Transverse colon (tissue), 4 donors: ENCODE data around the gene SCAMP1. TPM values are rescaled to one million over a fixed set of nuclear protein-coding genes. Genes with fewer than 3 reads are reported as not detected.

Experiments used
- DNase-seq: peaks from one replicate; pipeline ENCODE4 v3.0.0-alpha.2; 2019
- H3K27ac ChIP-seq, 4 donors: fragments of 200-600 bp; sonication (generic); 2 replicates each; pipeline ENCODE4 v1.5.1; 2016 to 2018; ENCODE audit warnings: inconsistent platforms in 4 of 4
- H3K27me3 ChIP-seq: fragments of 200-600 bp; sonication (generic); 2 replicates; pipeline ENCODE4 v1.5.1; 2017; ENCODE audit warnings: inconsistent platforms
- H3K36me3 ChIP-seq, 4 donors: fragments of 200-600 bp; sonication (generic); 2 replicates each; pipeline ENCODE4 v1.5.1; 2017 to 2019; ENCODE audit warnings: inconsistent platforms in 4 of 4
- H3K4me1 ChIP-seq, 4 donors: fragments of 200-600 bp; sonication (generic); 2 replicates each; pipeline ENCODE4 v1.5.1; 2017 to 2020; ENCODE audit warnings: inconsistent platforms in 4 of 4
- H3K4me3 ChIP-seq, 4 donors: fragments of 200-600 bp; sonication (generic); 1 replicate in 1 of 4; 2 replicates in 3 of 4; pipeline versions ENCODE4 v1.5.1 to v1.6.1; 2017 to 2019; ENCODE audit warnings: inconsistent platforms in 4 of 4
- H3K9me3 ChIP-seq, 2 donors: fragments of 200-600 bp; sonication (generic); 2 replicates each; pipeline ENCODE4 v1.5.1; 2017 to 2019; ENCODE audit warnings: inconsistent platforms in 2 of 2
- EP300 ChIP-seq: sonication (generic); formaldehyde crosslinking; IDR thresholded peaks from one replicate; pipeline ENCODE4 v1.6.1; 2017; ENCODE audit warnings: antibody characterized with exemption, low read depth
- POLR2A ChIP-seq: fragments of 450-650 bp; IDR thresholded peaks from one replicate; pipeline ENCODE4 v1.6.1; 2016; ENCODE audit warnings: antibody characterized with exemption, mild to moderate bottlenecking, moderate library complexity
- POLR2AphosphoS5 ChIP-seq, 3 donors: sonication (generic); formaldehyde crosslinking; IDR thresholded peaks; one replicate each; pipeline ENCODE4 v1.6.1; 2016; ENCODE audit warnings: antibody characterized with exemption in 3 of 3
- WGBS, 2 donors: methylation state at CpG; one replicate each; pipeline ENCODE4 v1.1.5; 2018; ENCODE audit warnings: low coverage in 1 of 2; 5-methylcytosine and 5-hydroxymethylcytosine counted together
- in situ Hi-C, 4 donors: fragments of 200-750 bp; cut with MboI; loops; one replicate each; pipeline versions ENCODE4 v1.15.0 to v1.15.1; 2017; ENCODE audit warnings: low sequenced_read_pairs in 3 of 4, low pct_ligation_motif_present in 1 of 4, low pct_unique_long_range_greater_than_20kb in 1 of 4
- intact Hi-C: fragments of 100-400 bp; cut with DNase I; formaldehyde crosslinking; loops from one replicate; pipeline ENCODE4 v1.15.1; 2023; ENCODE audit warnings: low total_unique reads
- total RNA-seq, 4 donors: library from RNA; depleted of rRNA; stranded (reverse); fragments of >200 nt; gene quantifications; one replicate each; pipeline ENCODE4 v1.1.0, GENCODE V29; 2016
- TF ChIP-seq, protein P1 (sequence below), 5 experiments: fragments of 200-600 bp in 3 of 5; fragments of 450-650 bp in 2 of 5; sonication (generic) in 3 of 5; IDR thresholded peaks; 1 replicate in 2 of 5; 2 replicates in 3 of 5; pipeline ENCODE4 v1.5.1; 2016 to 2017; ENCODE audit warnings: antibody characterized with exemption in 5 of 5, inconsistent platforms in 3 of 5, mild to moderate bottlenecking in 2 of 5, moderate library complexity in 1 of 5

The SCAMP1 gene
- total RNA-seq, 4 donors from 2014 or later, result 10.5 to 24.7 (median 21.8) TPM

DNA sequence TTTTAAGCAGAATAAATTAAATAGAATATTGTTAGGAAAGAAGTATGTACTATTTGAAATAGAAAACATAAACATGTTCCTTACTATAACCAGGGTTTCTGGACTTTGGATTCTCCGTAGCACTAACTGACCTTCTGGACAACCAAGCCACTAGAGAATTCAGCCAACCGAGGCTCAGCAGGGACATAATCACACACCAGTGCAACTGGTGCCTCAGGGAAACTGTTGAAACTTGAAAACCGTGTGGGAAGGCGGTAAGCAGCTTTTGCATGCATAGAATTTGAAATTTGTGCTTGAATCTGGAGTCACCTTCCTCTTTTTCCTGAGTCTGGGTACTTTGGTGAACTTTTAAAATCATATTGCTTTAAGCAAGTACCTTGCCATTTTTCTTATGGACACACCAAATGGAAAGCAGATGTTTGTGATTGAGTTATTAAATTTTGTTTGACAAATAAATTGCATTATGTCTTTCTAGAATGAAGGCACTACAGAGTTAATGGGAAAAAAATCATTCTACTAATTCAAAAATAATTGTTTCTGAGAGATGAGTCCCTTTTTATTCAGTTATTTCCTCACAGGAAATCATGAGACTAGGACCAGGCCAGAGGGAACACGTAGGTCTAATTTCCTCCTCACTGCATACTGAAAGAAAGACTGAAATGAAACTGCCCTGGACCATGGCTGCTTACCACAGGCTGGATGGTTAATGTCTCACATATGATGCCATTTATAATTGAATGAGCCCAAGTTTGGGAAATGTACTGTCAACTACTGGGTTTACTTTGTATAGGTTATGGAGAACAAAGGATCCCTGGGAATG, 20.6 kb upstream of the SCAMP1 start:
- H3K36me3 ChIP-seq, result no peaks in the 10 kb centered on the region
- H3K4me3 ChIP-seq, result no peak overlapping the region
- peaks cover 3 to 13% of the 10 kb centered on the region in 2 donors for H3K9me3 ChIP-seq
- DNase-seq, result no peak
- 84 to 87% methylated on average over 5 of the region's 5 CpGs for WGBS, 2 donors
- intact Hi-C loops (loop anchor here (1.0 kb wide), 1 partner anchor 14 kb away; no protein-coding TSS in a partner anchor), in situ Hi-C loops (loop anchor here in 1 of 4 donors (25.0 kb wide), 1 partner anchor 622 kb away; no protein-coding TSS in a partner anchor)
- TF ChIP-seq, protein P1, sequence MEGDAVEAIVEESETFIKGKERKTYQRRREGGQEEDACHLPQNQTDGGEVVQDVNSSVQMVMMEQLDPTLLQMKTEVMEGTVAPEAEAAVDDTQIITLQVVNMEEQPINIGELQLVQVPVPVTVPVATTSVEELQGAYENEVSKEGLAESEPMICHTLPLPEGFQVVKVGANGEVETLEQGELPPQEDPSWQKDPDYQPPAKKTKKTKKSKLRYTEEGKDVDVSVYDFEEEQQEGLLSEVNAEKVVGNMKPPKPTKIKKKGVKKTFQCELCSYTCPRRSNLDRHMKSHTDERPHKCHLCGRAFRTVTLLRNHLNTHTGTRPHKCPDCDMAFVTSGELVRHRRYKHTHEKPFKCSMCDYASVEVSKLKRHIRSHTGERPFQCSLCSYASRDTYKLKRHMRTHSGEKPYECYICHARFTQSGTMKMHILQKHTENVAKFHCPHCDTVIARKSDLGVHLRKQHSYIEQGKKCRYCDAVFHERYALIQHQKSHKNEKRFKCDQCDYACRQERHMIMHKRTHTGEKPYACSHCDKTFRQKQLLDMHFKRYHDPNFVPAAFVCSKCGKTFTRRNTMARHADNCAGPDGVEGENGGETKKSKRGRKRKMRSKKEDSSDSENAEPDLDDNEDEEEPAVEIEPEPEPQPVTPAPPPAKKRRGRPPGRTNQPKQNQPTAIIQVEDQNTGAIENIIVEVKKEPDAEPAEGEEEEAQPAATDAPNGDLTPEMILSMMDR (IDR thresholded peaks at IDR 0.05), result no peak
- TF ChIP-seq EP300 (no peak), POLR2AphosphoS5 (IDR thresholded peaks at IDR 0.05) (no peak), POLR2A (no peak)
- no peaks in the 10 kb centered on the region for H3K4me1 ChIP-seq
- H3K27ac ChIP-seq, result no peak overlapping the region
- no peaks in the 10 kb centered on the region for H3K27me3 ChIP-seq

DNA sequence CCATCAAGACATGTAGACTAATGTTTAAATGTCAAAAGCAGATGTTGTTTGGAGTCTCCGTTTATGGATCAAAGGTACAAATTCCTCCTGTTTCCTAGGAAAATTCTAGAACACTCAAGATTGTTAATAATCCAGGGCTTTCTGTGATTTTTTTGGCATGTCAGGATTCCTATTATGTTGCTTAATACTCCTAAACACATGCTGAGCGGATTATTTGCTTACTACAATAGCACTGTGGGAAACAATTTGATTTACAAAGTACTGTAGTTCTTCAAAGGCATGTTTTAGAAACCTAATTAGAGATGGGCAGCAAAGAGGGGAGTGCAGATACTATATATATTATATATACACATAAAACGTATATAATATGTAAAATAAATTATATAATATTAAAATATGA, 19.0 kb upstream of the SCAMP1 start:
- Histone ChIP-seq H3K4me1 (no peaks in the 10 kb centered on the region), H3K36me3 (no peaks in the 10 kb centered on the region), H3K27me3 (no peaks in the 10 kb centered on the region), H3K27ac (no peak overlapping the region), H3K4me3 (no peak overlapping the region), H3K9me3 (peaks cover 3 to 13% of the 10 kb centered on the region in 2 donors)
- no peak for DNase-seq
- intact Hi-C loops (no loop called here), in situ Hi-C loops (loop anchor here in 1 of 4 donors (25.0 kb wide), 1 partner anchor 621 kb away; no protein-coding TSS in a partner anchor)
- no peak for TF ChIP-seq POLR2A
- no peak for TF ChIP-seq POLR2AphosphoS5 (IDR thresholded peaks at IDR 0.05)
- no peak for TF ChIP-seq EP300
- TF ChIP-seq, protein P1 (IDR thresholded peaks at IDR 0.05), result no peak
- WGBS, 2 donors, result 63 to 67% methylated on average over 3 of the region's 3 CpGs

DNA sequence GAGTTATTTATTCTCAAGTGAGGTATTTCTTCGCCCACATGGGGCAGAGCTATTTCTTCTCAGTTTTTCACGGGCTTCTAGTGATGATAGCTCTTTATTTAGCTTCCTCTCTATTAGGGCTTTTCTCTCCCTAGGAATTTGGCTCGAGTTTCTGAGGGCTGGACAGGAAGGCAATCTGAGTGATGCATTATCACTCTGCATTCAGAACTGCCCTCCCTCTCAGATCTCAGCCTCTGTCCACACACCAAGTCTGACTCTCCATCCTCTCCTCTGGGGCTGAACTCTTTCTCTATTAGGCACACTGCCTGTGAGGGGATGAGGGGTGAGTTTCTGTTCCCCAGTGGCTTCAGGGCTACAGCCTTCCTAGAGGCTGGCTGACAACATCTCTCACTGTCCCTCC, 14.9 kb upstream of the SCAMP1 start:
- in situ Hi-C loops, result loop anchor here in 1 of 4 donors (25.0 kb wide), 1 partner anchor 617 kb away; no protein-coding TSS in a partner anchor
- Histone ChIP-seq H3K27ac (no peak overlapping the region), H3K27me3 (no peaks in the 10 kb centered on the region), H3K4me3 (no peak overlapping the region), H3K4me1 (no peaks in the 10 kb centered on the region), H3K36me3 (no peaks in the 10 kb centered on the region), H3K9me3 (no peaks in the 10 kb centered on the region)
- 40 to 43% methylated on average over 2 to 3 of the region's 3 CpGs for WGBS, 2 donors
- TF ChIP-seq EP300 (no peak), POLR2A (no peak), POLR2AphosphoS5 (IDR thresholded peaks at IDR 0.05) (no peak)
- TF ChIP-seq, protein P1 (IDR thresholded peaks at IDR 0.05), result no peak
- DNase-seq, result no peak
- intact Hi-C loops, result no loop called here

DNA sequence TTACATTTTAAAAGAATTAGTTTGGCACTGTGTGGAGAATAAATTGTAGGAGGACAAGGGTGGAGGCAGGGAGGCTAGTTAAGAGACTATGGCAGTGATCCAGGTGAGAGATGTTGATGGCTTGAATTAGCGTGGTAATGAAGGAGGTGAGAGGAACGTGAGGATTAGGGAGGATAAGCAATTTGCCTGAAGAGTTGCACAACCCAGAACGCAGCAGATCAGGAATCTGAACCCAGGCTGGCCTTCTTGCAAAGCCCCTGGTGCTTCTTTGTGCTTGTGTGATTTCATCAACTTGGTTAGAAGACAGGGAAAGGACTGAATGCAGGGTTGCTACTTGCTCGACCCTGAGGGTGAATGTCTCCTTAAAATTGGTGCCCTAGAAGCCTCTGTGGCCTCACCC, 6.9 kb upstream of the SCAMP1 start:
- intact Hi-C loops (no loop called here), in situ Hi-C loops (loop anchor here in 1 of 4 donors (10.0 kb wide), 1 partner anchor 49 kb away; no protein-coding TSS in a partner anchor)
- H3K9me3 ChIP-seq, result no peaks in the 10 kb centered on the region
- no peak overlapping the region for H3K4me3 ChIP-seq
- 60 to 66% methylated on average over 1 to 4 of the region's 4 CpGs for WGBS, 2 donors
- no peaks in the 10 kb centered on the region for H3K27me3 ChIP-seq
- no peak overlapping the region for H3K27ac ChIP-seq
- peaks cover 0 to 3% (median 0%) of the 10 kb centered on the region in 4 donors for H3K4me1 ChIP-seq
- TF ChIP-seq POLR2A, result no peak
- TF ChIP-seq POLR2AphosphoS5 (IDR thresholded peaks at IDR 0.05), result no peak
- TF ChIP-seq, protein P1 (IDR thresholded peaks at IDR 0.05), result no peak
- TF ChIP-seq EP300, result no peak
- DNase-seq, result no peak
- H3K36me3 ChIP-seq, result no peaks in the 10 kb centered on the region
